ENCODE data around the gene ARL15. TPM values are rescaled to one million over a fixed set of nuclear protein-coding genes. Genes with fewer than 3 reads are reported as not detected.
A peak's percentile ranks its signal among the peaks of the same experiment; 100 is the strongest.

ARL15 gene
- total and polyA plus RNA-seq, 2 of the 8 experiments (the other 6 are each of a cell fraction or from before 2014, with no cell fraction given): 9.9 to 21.2 TPM

GRCh38 chr5:54227109-54227508 is 83.3 kb downstream of the ARL15 start:
- H3K4me2 ChIP-seq (ENCODE audit: insufficient read depth in 1 of 2, low read depth in 2 of 2, low read length in 2 of 2): no peak overlapping the region
- no peak overlapping the region for H3K4me3 ChIP-seq (ENCODE audit: extremely low read depth in 1 of 4, insufficient read depth in 2 of 4, low read depth in 3 of 4, low read length in 4 of 4)
- no peak overlapping the region for H4K8ac ChIP-seq (ENCODE audit: extremely low read depth, insufficient read depth, low read length)
- no peak overlapping the region for H2AK5ac ChIP-seq (ENCODE audit: low read depth, low read length)
- no peak overlapping the region for H3K18ac ChIP-seq (ENCODE audit: extremely low read depth, low read length)
- no peak overlapping the region for H3K23ac ChIP-seq (ENCODE audit: insufficient read length)
- FAIRE-seq: no peak
- no peak overlapping the region for H3K4ac ChIP-seq (replicated peaks; ENCODE audit: insufficient read length, low read depth, low read length)
- peaks cover 0 to 14% of the 10 kb centered on the region in 2 experiments; a peak in 2 of 4 replicates for H3K79me2 ChIP-seq (ENCODE audit: control insufficient read depth in 1 of 2, insufficient read depth in 2 of 2, low read length in 2 of 2)
- H3K9ac ChIP-seq (replicated peaks in 1 of 4; ENCODE audit: extremely low read depth in 1 of 4, low read depth in 3 of 4, low read length in 3 of 4): no peak overlapping the region
- no peak for DNase-seq (ENCODE audit: low read depth in 1 of 2, low spot score in 2 of 2)
- ChIA-PET POLR2A (ENCODE audit: partially characterized antibody) (no interaction called here), CTCF (ENCODE audit: partially characterized antibody) (interaction anchor here (1.0 to 1.5 kb wide), 5 partner anchors 11 to 800 kb away, joined by 3 to 8 read pairs (median 3); no protein-coding TSS in a partner anchor)
- H3K4me1 ChIP-seq (replicated peaks in 1 of 4; ENCODE audit: control insufficient read depth in 3 of 4, insufficient read depth in 4 of 4, low read length in 3 of 4): no peaks in the 10 kb centered on the region
- no peaks in the 10 kb centered on the region for H3K27me3 ChIP-seq (replicated peaks in 1 of 4; ENCODE audit: control insufficient read depth in 3 of 4, extremely low read depth in 1 of 4, insufficient read depth in 3 of 4, low read length in 3 of 4)
- H4K5ac ChIP-seq (ENCODE audit: insufficient read length, low read depth, low read length): no peak overlapping the region
- H3K79me1 ChIP-seq (ENCODE audit: low read depth, low read length): no peaks in the 10 kb centered on the region
- peak overlapping the region; percentile 53; the same call in 1 of the 2 replicates for H2BK5ac ChIP-seq (ENCODE audit: low read depth, low read length)
- no peak overlapping the region for H3K56ac ChIP-seq (replicated peaks; ENCODE audit: insufficient read length, low read depth, low read length)
- WGBS, 2 experiments (ENCODE audit: extremely low coverage in 1 of 2, insufficient coverage in 1 of 2, insufficient read length in 1 of 2, insufficient replicate concordance in 2 of 2, low coverage in 1 of 2, low lambda C conversion rate in 2 of 2, missing lambda C conversion rate in 1 of 2): 88% methylated on average over 3 of the region's 3 CpGs; no CpG with 5 or more reads in 1 of the 2 experiments
- no peaks in the 10 kb centered on the region for H3K9me3 ChIP-seq (ENCODE audit: insufficient read depth in 2 of 2, low read depth in 1 of 2, low read length in 1 of 2)
- no peak overlapping the region for H2BK15ac ChIP-seq (ENCODE audit: low read length)
- H3K36me3 ChIP-seq (ENCODE audit: control insufficient read depth in 2 of 4, insufficient read depth in 4 of 4, low read length in 3 of 4): no peaks in the 10 kb centered on the region
- H2BK120ac ChIP-seq (replicated peaks; ENCODE audit: low read depth, low read length): no peak overlapping the region
- peak overlapping the region; percentile 33 for H3K14ac ChIP-seq (ENCODE audit: insufficient read length)
- H3K23me2 ChIP-seq (ENCODE audit: low read depth, low read length): no peaks in the 10 kb centered on the region
- H2BK20ac ChIP-seq (ENCODE audit: low read length): no peak overlapping the region
- no peak overlapping the region for H3K27ac ChIP-seq (ENCODE audit: low read depth, low read length)
- no peaks in the 10 kb centered on the region for H4K20me1 ChIP-seq (replicated peaks in 1 of 2; ENCODE audit: control insufficient read depth in 1 of 2, insufficient read depth in 2 of 2, low read length in 2 of 2)
- no peak overlapping the region for H2AFZ ChIP-seq (ENCODE audit: low read length)
- H4K91ac ChIP-seq (replicated peaks; ENCODE audit: insufficient read length, low read length): no peak overlapping the region
- peak overlapping the region; percentile 88; the same call in 1 of the 2 replicates for H2BK12ac ChIP-seq (ENCODE audit: low read depth, low read length)
- TF ChIP-seq HDAC6 (IDR thresholded peaks at IDR 0.05; ENCODE audit: low read depth, low read length): no peak
- no peak for TF ChIP-seq MAX (IDR thresholded peaks at IDR 0.05)
- TF ChIP-seq TBP (IDR thresholded peaks at IDR 0.05; ENCODE audit: low read depth, low read length): no peak
- no peak for TF ChIP-seq BRCA1 (IDR thresholded peaks at IDR 0.05; ENCODE audit: low read depth, low read length)
- TF ChIP-seq CEBPB (IDR thresholded peaks at IDR 0.05; ENCODE audit: low read depth, low read length): no peak
- no peak for TF ChIP-seq SRF (IDR thresholded peaks at IDR 0.05; ENCODE audit: low read depth, low read length)
- TF ChIP-seq ASH2L (IDR thresholded peaks at IDR 0.05; ENCODE audit: low read length): no peak
- no peak for TF ChIP-seq ATF2 (IDR thresholded peaks at IDR 0.05; ENCODE audit: low read length)
- TF ChIP-seq NANOG (IDR thresholded peaks at IDR 0.05; ENCODE audit: insufficient read depth, low read depth, low read length, poor library complexity, severe bottlenecking): no peak
- TF ChIP-seq PHF8 (conservative IDR thresholded peaks at IDR 0.05; ENCODE audit: low read depth, low read length): no peak
- TF ChIP-seq RFX5 (IDR thresholded peaks at IDR 0.05; ENCODE audit: borderline replicate concordance, low read depth, low read length): no peak

All from H1 (cell line).